ENCODE measurements around the gene SNCG.
"Not testable (repeated sequence)": the region's sequence is repeated elsewhere in the genome, so short reads cannot be mapped to it uniquely, and the experiment has no call there.

The SNCG gene

DNA sequence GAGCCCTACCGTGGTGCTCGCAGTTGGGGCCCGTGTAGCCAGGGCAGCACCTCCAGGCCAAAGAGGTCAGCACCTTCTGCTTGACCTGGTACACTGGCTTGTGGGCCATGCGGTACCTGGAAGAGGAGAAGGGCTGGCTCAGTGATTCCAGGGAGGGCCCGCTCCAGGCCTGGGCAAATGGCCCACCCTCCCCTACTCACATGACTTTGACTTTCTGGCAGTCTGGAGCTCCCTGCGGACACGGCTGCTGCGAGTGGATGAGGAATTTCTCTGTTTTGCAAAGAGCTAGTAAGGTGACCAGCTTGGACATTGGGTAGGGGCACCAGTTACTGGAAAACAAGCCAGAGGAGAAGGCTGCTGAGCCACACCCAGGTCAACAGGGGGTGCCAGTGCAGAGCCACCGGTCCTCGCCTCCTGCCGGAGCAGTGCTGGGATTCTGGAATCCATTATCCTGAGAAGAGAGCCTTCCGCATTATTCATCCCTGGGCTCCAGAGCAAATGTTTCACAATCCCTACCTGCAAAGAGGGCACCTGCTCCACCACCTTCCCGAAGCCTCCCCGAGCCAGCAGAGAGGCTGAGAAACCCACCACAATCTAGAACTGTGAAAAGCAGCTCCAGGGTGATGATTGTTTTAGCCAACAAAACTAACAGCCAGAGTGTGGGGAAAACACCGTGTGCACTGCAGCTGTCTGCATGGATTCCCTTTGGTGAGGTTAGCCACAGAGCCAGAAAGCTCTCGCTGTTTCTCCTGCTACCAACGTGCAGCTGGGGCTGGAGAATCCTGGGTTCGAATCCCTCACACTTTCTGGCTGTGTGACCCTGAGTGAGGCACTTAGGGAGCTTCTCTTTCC lies 12.8 kb upstream of the SNCG start:
- DNase-seq (ENCODE audit: low read depth): peak; percentile 59

DNA sequence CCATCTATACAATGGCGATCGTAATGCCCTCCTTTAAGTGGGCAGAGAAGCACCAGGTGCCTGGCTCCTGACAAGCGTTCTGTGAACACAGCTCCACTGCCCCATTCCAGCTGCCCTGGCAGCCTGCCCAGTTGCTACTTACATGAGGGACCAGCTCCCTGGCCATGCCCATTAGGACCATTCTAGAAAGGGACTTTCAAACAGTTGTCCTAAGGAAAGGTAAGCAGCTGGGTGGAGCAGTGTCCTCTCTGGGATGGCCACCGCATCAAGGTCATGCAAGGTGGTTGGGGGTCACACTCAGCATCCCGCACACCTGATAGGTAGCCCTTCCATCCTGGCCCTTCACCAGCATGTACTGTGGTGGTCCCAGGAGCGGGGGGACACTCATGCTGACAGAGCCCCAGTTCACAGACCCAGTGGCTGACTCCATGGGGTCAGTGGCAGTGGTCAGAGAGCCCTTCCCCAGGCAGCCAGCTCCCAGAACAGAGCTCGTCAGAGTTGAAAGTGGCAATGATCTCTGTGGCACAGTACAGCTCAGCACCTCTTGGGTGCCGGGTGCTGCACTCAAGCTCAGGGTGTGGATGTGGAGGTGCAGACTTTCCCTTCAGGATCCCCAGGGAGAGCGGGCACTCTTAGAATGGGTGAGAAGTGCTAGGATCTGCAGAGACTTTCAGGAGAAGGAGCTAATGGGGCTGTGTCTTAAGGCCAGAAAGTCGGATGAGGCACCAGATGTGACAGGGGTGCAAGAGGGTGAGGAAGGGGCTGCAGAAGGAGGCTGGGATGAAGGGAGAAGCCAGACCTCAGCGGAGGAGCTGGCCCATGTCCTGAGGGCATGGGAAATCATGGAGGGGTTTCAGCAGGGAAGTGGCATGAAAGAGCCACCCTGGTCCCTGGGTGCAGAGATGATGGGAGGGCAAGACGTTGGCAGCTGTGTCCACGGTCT lies 11.9 kb upstream of the SNCG start:
- DNase-seq (ENCODE audit: low read depth): no peak

DNA sequence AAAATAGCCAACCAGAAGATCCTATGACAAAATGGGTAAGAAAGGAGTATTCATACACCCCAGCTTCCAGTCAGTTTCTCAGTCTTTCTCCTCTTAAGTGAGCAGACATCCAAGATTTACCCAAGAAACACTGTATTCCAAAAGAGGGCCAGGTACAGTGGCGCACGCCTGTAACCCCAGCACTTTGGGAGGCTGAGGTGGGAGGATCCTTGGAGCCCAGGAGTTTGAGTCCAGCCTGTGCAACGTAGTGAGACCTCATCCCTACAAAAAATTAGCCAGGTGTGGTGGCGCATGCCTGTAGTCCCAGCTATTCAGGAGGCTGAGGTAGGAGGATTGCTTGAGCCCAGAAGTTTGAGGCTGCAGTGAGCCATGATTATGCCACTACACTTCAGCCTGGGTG lies 10.6 kb upstream of the SNCG start:
- DNase-seq (ENCODE audit: low read depth): not testable (repeated sequence)

- DNase-seq (ENCODE audit: low read depth): no peak
Observed at GRCh38 chr10:86950349-86950748, 8.1 kb upstream of the SNCG start.

DNA sequence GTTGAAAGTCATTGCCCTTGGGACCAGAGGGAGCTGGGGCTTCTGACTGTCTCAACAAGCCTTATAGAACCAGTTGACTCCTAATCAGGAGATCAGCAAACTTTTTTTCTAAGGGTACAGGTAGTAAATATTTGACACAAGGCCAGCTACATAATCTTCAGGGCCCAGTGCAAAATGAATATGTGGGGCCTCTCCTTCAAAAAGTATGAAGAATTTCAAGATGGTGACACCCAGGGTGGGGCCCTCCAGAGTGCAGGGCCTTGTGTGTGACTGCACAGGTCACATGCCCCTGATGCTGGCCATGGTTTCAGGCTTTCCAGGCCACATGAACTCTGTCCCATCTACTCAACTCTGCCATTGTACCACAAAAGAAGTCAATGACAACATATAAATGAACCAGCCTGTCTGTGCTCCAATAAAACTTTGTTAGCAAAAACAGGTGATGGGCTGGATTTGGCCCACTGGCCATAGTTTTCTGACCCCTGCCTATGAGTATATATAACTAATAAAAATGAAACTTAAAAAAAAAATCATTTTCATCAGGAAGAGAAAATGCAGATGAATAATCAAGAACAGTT lies 7.1 kb upstream of the SNCG start:
- no peak for DNase-seq (ENCODE audit: low read depth)

- no peak for DNase-seq (ENCODE audit: low read depth)
Observed at GRCh38 chr10:86952106-86952505, 6.3 kb upstream of the SNCG start.

- DNase-seq (ENCODE audit: low read depth): not testable (repeated sequence)
Observed at GRCh38 chr10:86952697-86953096, 5.7 kb upstream of the SNCG start.

- DNase-seq (ENCODE audit: low read depth): peak; percentile 97
Observed at GRCh38 chr10:86953747-86954680, 4.4 kb upstream of the SNCG start.

DNA sequence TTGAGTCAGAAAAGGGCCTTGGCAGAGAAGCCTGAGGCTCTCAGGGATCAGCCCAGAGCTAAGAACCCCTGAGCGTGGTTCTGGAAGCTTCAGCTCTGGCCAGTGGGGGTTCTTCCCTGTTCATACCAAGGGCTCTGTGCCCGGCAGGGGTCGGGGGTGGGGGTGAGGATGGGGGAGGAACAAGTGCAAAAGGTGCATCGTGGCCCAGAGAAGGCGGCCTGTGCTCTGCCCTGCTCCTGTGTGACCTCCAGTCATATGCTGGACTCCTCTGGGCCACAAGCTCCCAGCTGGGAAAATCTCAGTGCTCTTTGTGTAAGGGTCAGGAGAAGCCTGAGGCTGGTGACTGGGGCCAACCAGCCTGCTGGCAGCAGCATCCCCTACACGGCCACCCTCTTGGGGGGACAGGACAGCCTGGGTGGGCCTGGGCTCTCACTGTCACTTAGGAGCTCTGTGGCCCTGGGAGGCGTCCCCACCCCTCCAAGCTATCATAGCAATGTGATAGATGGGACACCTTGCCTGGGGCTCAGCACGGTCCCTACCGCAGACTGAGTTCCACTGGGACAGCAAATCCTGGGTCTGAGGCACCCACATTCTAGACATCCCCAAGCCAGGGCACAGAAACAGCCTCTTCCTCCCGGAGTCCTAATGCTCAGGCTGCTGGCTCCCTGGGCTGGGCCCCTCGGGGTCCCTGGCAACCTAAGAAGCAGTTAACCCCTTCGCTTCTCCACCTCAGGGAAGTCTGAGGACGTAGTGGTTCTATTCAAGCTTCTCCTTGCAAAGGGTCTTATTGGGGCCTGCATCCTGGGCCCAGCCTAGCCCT lies 3.5 kb upstream of the SNCG start:
- DNase-seq (ENCODE audit: low read depth): no peak

DNA sequence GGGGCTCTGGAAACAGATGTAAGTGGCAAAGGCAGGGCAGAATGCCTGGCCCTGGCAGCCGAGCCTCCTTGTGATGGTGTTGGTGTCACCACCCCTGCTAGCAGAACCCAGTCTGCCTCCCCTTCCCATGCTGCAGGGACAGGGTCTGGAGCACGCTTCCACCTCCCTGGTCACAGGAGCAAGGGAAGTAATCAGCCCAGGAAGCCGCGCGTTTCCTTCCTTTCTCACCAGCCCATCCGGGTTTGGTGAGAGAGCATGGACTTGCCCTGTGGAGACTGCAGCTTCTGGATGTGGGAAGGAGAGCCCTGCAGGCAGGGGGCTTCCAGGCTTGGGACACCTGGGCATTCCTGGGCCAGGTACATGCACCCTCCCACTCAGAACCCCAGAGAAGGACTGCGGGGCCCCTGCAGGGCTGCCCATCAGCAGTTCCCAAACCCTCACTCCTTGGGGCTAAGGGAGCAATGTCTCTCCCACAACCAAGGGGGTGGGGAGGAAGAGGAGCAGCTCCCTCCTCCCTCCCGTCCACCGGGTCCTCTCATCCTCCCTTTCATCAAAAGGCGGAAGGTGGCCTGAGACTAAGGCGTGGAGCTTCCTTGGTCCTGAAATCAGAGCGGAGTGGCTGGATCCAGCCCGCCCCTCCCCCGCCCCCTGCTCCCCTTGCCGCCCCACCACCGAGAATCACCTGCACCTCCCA lies 2.8 kb upstream of the SNCG start:
- DNase-seq (ENCODE audit: low read depth): no peak

GRCh38 chr10:86956195-86956847 lies 2.1 kb upstream of the SNCG start:
- DNase-seq (ENCODE audit: low read depth): no peak

- no peak for DNase-seq (ENCODE audit: low read depth)
Observed at GRCh38 chr10:86956848-86957448, 1.5 kb upstream of the SNCG start.

GRCh38 chr10:86957471-86958115 lies 806 bp upstream of the SNCG start, which contains the start of gene MMRN2:
Gene MMRN2 (minus strand): TSS chr10:86957615. CDS start chr10:86957541, 74 bp downstream.
- no peak for DNase-seq (ENCODE audit: low read depth)

DNA sequence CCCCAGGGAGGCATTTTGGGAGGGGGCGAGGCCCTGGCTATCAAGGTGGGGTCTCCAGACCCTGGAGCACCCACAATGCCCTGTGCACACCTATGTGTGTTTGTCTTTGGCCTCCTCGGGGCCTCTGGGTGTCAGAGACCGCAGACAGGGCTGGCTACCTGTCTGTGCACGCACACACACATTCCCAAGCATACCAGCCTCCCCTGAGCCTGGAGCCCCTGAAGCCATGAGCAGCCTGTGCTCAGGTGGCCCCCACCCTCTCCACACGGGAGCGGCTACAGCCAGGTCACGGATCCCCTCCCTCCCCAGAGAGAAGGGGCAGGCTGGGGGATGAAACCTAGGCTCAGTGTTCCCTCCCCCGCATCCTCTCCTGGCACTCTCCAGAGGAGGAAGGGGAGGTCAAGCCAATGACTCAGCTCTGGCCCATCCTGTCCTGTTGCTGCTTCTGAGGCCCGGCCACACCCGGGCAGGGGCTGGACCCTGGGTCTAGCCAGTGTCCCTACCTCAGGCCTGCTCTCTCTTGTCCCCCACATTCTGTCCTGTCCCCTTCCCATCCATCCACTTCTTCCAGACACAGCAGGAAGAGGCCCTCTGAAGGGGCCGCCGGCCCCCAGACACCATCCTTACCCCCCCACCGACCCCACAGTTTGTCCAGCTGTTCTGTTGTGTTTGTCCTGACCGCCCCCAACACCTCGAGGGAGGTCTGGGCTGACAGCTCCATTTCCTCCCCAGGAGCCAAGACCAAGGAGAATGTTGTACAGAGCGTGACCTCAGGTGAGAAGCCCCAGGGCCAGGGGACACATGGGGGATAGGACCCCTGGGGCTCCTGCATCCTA lies 720 bp downstream of the SNCG start:
- peak; percentile 86 for DNase-seq (ENCODE audit: low read depth)

DNA sequence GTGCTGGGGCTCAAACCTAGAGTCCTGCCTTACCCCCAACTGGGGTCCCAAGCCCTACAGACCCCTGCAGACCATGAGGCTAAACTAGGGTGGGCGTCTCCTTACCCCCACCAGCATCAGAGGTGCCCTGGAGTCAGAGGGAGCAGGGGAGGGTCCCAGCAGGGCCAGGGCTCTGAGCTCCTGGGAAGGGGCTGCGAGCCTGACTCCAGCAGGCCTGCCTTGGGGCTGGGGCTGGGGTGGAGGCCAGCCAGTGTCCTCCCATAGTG lies 1.3 kb downstream of the SNCG start:
- no peak for DNase-seq (ENCODE audit: low read depth)

DNA sequence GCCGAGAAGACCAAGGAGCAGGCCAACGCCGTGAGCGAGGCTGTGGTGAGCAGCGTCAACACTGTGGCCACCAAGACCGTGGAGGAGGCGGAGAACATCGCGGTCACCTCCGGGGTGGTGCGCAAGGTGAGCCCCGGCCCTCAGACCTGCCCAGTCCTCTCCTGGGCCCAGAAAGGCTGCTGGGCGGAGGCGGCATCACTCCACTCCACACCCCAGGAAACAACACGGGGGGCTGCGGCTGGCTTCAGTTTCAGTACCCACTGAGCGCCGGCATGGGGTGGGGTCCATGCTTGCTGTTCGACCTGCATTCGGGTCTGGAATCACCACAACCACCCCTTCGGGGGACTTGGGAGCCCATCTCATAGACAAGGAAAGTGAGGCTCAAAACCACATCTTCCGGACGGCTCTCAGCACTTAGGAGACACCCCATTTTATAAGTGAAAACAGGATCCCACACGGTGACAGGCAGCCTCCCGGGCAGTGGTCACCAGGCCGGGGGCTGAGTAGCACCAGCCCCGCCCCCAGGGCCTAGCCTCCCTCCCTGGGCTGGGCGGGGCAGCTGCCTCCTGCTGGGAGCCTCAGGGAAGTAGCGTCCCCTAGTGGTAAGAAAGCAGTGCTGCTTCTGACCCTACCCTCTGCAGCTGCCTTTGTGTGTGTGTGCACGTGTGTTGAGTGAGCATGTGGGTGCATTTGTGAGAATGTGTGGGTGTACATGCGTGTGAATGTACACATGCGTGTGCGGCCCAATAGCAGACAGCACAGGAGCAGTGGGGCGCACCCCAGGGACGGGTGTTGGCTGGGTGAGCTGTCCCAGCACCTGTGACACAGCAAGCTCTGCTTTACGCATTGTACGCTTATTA lies 1.8 kb downstream of the SNCG start:
- DNase-seq (ENCODE audit: low read depth): peak; percentile 72

Data from amniotic epithelial cell (primary cell).